ENCODE results near the gene WWOX. TPM values are rescaled to one million over a fixed set of nuclear protein-coding genes. Genes with fewer than 3 reads are reported as not detected.
"Not testable (repeated sequence)": the region's sequence is repeated elsewhere in the genome, so short reads cannot be mapped to it uniquely, and the experiment has no call there.

The WWOX gene
- total RNA-seq, 1 donor from 2014 or later, result 7.3 TPM

DNA sequence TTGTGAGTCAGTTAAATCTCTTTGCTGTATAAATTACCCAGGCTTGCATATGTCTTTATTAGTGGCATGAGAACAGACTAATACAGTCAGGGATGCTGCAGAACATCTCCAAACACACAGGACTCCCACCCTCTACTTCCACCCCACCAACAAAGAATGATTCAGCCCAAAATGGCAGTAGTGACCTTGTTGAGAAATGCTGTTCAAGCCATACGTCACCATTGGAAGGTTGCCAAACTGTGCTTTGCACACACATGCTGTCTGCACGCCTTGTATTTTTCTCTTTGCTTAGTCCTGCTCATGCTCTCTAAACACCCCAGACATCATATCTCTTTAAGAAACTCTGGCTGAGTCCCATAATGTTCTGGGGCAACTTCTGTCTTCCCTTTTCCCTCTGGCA is 589.6 kb downstream of the WWOX start:
- H4K20me1 ChIP-seq (ENCODE audit: insufficient read depth, low read length), result no peaks in the 10 kb centered on the region
- no peak overlapping the region for H3K4me2 ChIP-seq (ENCODE audit: low read length)
- H3K4me3 ChIP-seq (ENCODE audit: insufficient read depth, low read depth, low read length), result no peak overlapping the region
- H3K27me3 Mint-ChIP-seq (ENCODE audit: low read depth, unreplicated experiment), result no peaks in the 10 kb centered on the region
- no peak overlapping the region for H3K4me3 Mint-ChIP-seq (ENCODE audit: unreplicated experiment)
- H3K4me1 ChIP-seq (ENCODE audit: insufficient read depth, low read length), result peaks cover 9% of the 10 kb centered on the region
- peaks cover 2% of the 10 kb centered on the region for H3K9me3 Mint-ChIP-seq (ENCODE audit: unreplicated experiment)
- no peak for DNase-seq (ENCODE audit: low read depth)
- no peaks in the 10 kb centered on the region for H3K27me3 ChIP-seq (ENCODE audit: insufficient read depth, low read length)
- FAIRE-seq, result no peak
- H3K4me1 Mint-ChIP-seq (ENCODE audit: low read depth, unreplicated experiment), result no peaks in the 10 kb centered on the region
- H3K9me3 ChIP-seq (ENCODE audit: insufficient read depth, low read depth, low read length), result no peaks in the 10 kb centered on the region
- H3K79me2 ChIP-seq (ENCODE audit: insufficient read depth, low read length), result no peaks in the 10 kb centered on the region
- no peaks in the 10 kb centered on the region for H3K36me3 ChIP-seq (ENCODE audit: insufficient read depth, low read length)
- TF ChIP-seq, protein P1, sequence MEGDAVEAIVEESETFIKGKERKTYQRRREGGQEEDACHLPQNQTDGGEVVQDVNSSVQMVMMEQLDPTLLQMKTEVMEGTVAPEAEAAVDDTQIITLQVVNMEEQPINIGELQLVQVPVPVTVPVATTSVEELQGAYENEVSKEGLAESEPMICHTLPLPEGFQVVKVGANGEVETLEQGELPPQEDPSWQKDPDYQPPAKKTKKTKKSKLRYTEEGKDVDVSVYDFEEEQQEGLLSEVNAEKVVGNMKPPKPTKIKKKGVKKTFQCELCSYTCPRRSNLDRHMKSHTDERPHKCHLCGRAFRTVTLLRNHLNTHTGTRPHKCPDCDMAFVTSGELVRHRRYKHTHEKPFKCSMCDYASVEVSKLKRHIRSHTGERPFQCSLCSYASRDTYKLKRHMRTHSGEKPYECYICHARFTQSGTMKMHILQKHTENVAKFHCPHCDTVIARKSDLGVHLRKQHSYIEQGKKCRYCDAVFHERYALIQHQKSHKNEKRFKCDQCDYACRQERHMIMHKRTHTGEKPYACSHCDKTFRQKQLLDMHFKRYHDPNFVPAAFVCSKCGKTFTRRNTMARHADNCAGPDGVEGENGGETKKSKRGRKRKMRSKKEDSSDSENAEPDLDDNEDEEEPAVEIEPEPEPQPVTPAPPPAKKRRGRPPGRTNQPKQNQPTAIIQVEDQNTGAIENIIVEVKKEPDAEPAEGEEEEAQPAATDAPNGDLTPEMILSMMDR (IDR thresholded peaks at IDR 0.05; ENCODE audit: insufficient read depth, low read depth, low read length), result no peak
- no peak for TF ChIP-seq EZH2 (IDR thresholded peaks at IDR 0.05; ENCODE audit: insufficient read depth, low read length)
- H3K27ac Mint-ChIP-seq (ENCODE audit: unreplicated experiment), result no peak overlapping the region
- H3K36me3 Mint-ChIP-seq (ENCODE audit: low read depth, unreplicated experiment), result no peaks in the 10 kb centered on the region
- no peak overlapping the region for H2AFZ ChIP-seq (ENCODE audit: low read depth, low read length)
- no peak overlapping the region for H3K9ac ChIP-seq (ENCODE audit: low read length)
- H3K27ac ChIP-seq (ENCODE audit: low read depth, low read length), result no peak overlapping the region

DNA sequence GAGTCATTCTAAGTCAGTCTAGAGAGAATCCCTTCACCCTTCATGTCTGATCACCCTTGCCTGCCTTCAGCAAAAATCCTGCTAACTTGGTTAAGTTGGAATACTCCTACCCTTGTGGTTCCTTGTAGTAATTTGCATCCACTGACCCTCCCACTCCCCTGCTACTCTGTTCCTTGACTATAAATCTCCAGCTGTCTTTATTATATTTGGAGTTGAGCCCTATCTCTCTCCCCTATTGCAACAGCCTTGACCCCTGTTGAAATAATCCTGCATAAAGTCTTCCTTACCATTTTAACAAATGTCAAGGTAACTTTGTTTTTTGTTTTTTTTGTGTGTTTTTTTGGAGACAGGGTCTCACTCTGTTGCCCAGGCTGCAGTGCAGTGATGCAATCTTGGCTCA is 590.1 kb downstream of the WWOX start:
- no peak overlapping the region for H3K9ac ChIP-seq (ENCODE audit: low read length)
- no peak overlapping the region for H2AFZ ChIP-seq (ENCODE audit: low read depth, low read length)
- H3K4me3 ChIP-seq (ENCODE audit: insufficient read depth, low read depth, low read length), result no peak overlapping the region
- no peaks in the 10 kb centered on the region for H3K36me3 ChIP-seq (ENCODE audit: insufficient read depth, low read length)
- Mint-ChIP-seq H3K4me3 (ENCODE audit: unreplicated experiment) (no peak overlapping the region), H3K9me3 (ENCODE audit: unreplicated experiment) (peaks cover 2% of the 10 kb centered on the region), H3K4me1 (ENCODE audit: low read depth, unreplicated experiment) (no peaks in the 10 kb centered on the region), H3K27me3 (ENCODE audit: low read depth, unreplicated experiment) (no peaks in the 10 kb centered on the region), H3K27ac (ENCODE audit: unreplicated experiment) (no peak overlapping the region), H3K36me3 (ENCODE audit: low read depth, unreplicated experiment) (no peaks in the 10 kb centered on the region)
- no peaks in the 10 kb centered on the region for H3K79me2 ChIP-seq (ENCODE audit: insufficient read depth, low read length)
- FAIRE-seq, result no peak
- no peaks in the 10 kb centered on the region for H3K9me3 ChIP-seq (ENCODE audit: insufficient read depth, low read depth, low read length)
- H3K4me2 ChIP-seq (ENCODE audit: low read length), result no peak overlapping the region
- DNase-seq (ENCODE audit: low read depth), result no peak
- H3K27ac ChIP-seq (ENCODE audit: low read depth, low read length), result no peak overlapping the region
- peaks cover 4% of the 10 kb centered on the region for H3K4me1 ChIP-seq (ENCODE audit: insufficient read depth, low read length)
- H3K27me3 ChIP-seq (ENCODE audit: insufficient read depth, low read length), result no peaks in the 10 kb centered on the region
- TF ChIP-seq, protein P1 (IDR thresholded peaks at IDR 0.05; ENCODE audit: insufficient read depth, low read depth, low read length), result no peak
- no peaks in the 10 kb centered on the region for H4K20me1 ChIP-seq (ENCODE audit: insufficient read depth, low read length)

DNA sequence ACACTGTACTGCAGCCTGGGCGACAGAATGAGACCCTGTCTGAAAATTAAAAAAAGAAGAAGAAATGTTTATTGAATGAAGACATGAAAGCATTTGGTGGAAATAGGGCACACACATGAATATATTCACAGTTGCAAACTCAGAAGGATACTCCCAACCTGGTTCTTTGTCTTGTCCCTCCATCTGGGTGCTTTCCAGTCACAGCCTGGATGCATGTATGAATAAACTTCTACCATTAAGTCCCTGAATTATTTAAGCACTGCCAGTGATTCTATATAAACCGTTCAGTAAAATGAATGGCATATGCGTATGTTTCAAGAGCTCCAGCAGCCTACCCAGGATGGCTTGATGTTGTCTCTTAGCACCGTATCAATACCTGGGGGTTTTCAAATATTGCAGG is 591.1 kb downstream of the WWOX start:
- no peaks in the 10 kb centered on the region for H3K9me3 ChIP-seq (ENCODE audit: insufficient read depth, low read depth, low read length)
- no peaks in the 10 kb centered on the region for H3K36me3 ChIP-seq (ENCODE audit: insufficient read depth, low read length)
- H3K4me3 ChIP-seq (ENCODE audit: insufficient read depth, low read depth, low read length), result no peak overlapping the region
- H3K4me1 Mint-ChIP-seq (ENCODE audit: low read depth, unreplicated experiment), result no peaks in the 10 kb centered on the region
- H3K36me3 Mint-ChIP-seq (ENCODE audit: low read depth, unreplicated experiment), result no peaks in the 10 kb centered on the region
- no peaks in the 10 kb centered on the region for H3K79me2 ChIP-seq (ENCODE audit: insufficient read depth, low read length)
- no peaks in the 10 kb centered on the region for H4K20me1 ChIP-seq (ENCODE audit: insufficient read depth, low read length)
- H3K4me1 ChIP-seq (ENCODE audit: insufficient read depth, low read length), result no peaks in the 10 kb centered on the region
- H3K27me3 ChIP-seq (ENCODE audit: insufficient read depth, low read length), result no peaks in the 10 kb centered on the region
- H3K27me3 Mint-ChIP-seq (ENCODE audit: low read depth, unreplicated experiment), result no peaks in the 10 kb centered on the region
- TF ChIP-seq, protein P1 (IDR thresholded peaks at IDR 0.05; ENCODE audit: insufficient read depth, low read depth, low read length), result no peak
- no peak for TF ChIP-seq EZH2 (IDR thresholded peaks at IDR 0.05; ENCODE audit: insufficient read depth, low read length)
- no peak for DNase-seq (ENCODE audit: low read depth)
- no peak overlapping the region for H3K27ac Mint-ChIP-seq (ENCODE audit: unreplicated experiment)
- FAIRE-seq, result no peak
- no peak overlapping the region for H3K4me3 Mint-ChIP-seq (ENCODE audit: unreplicated experiment)
- H3K9ac ChIP-seq (ENCODE audit: low read length), result no peak overlapping the region
- H3K27ac ChIP-seq (ENCODE audit: low read depth, low read length), result no peak overlapping the region
- peaks cover 2% of the 10 kb centered on the region for H3K9me3 Mint-ChIP-seq (ENCODE audit: unreplicated experiment)
- no peak overlapping the region for H3K4me2 ChIP-seq (ENCODE audit: low read length)
- H2AFZ ChIP-seq (ENCODE audit: low read depth, low read length), result no peak overlapping the region

DNA sequence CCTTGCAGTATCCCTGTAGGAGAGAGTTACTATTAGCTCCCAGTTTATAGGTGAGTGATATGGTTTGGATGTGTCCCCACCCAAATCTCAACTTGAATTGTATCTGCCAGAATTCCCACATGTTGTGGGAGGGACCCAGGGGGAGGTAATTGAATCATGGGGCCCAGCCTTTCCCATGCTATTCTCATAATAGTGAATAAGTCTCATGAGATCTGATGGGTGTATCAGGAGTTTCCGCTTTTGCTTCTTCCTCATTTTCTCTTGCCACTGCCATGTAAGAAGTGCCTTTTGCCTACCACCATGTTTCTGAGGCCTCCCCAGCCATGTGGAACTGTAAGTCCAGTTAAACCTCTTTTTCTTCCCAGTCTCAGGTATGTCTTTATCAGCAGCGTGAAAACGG is 592.3 kb downstream of the WWOX start:
- H3K4me1 Mint-ChIP-seq (ENCODE audit: low read depth, unreplicated experiment); H3K79me2 ChIP-seq (ENCODE audit: insufficient read depth, low read length); H2AFZ ChIP-seq (ENCODE audit: low read depth, low read length); H3K27ac ChIP-seq (ENCODE audit: low read depth, low read length); H3K9me3 ChIP-seq (ENCODE audit: insufficient read depth, low read depth, low read length); H3K27me3 ChIP-seq (ENCODE audit: insufficient read depth, low read length); H3K27ac Mint-ChIP-seq (ENCODE audit: unreplicated experiment); FAIRE-seq; DNase-seq (ENCODE audit: low read depth); H3K36me3 ChIP-seq (ENCODE audit: insufficient read depth, low read length); H3K9ac ChIP-seq (ENCODE audit: low read length); H3K4me3 ChIP-seq (ENCODE audit: insufficient read depth, low read depth, low read length); H3K9me3 Mint-ChIP-seq (ENCODE audit: unreplicated experiment); H3K36me3 Mint-ChIP-seq (ENCODE audit: low read depth, unreplicated experiment); H3K27me3 Mint-ChIP-seq (ENCODE audit: low read depth, unreplicated experiment); H3K4me2 ChIP-seq (ENCODE audit: low read length); H3K4me3 Mint-ChIP-seq (ENCODE audit: unreplicated experiment); H3K4me1 ChIP-seq (ENCODE audit: insufficient read depth, low read length); H4K20me1 ChIP-seq (ENCODE audit: insufficient read depth, low read length): not testable (repeated sequence)
